Measurements from ENCODE around the gene ACAD10. TPM values are rescaled to one million over a fixed set of nuclear protein-coding genes. Genes with fewer than 3 reads are reported as not detected.
"Not testable (repeated sequence)": the region's sequence is repeated elsewhere in the genome, so short reads cannot be mapped to it uniquely, and the experiment has no call there.

ACAD10 gene
- total and polyA plus RNA-seq, 2 experiments from 2014 or later, result 33.6 to 46.8 TPM

GRCh38 chr12:111759271-111759670, 73.4 kb downstream of the ACAD10 start:
- Histone ChIP-seq H3K36me3 (peaks cover 2% of the 10 kb centered on the region), H3K4me1 (ENCODE audit: low read depth) (no peaks in the 10 kb centered on the region), H3K4me3 (no peak overlapping the region), H3K27me3 (no peaks in the 10 kb centered on the region), H3K9me3 (ENCODE audit: low read depth) (no peaks in the 10 kb centered on the region), H3K27ac (no peak overlapping the region)
- TF ChIP-seq CTCF (IDR thresholded peaks at IDR 0.05; ENCODE audit: low read depth, low read length), result no peak
- no peak for DNase-seq (ENCODE audit: low read depth in 1 of 2, low spot score in 1 of 2)

- TF ChIP-seq CTCF (IDR thresholded peaks at IDR 0.05; ENCODE audit: low read depth, low read length), result no peak
- no peak overlapping the region for H3K27ac ChIP-seq
- no peaks in the 10 kb centered on the region for H3K27me3 ChIP-seq
- H3K9me3 ChIP-seq (ENCODE audit: low read depth), result no peaks in the 10 kb centered on the region
- no peak overlapping the region for H3K4me3 ChIP-seq
- no peaks in the 10 kb centered on the region for H3K4me1 ChIP-seq (ENCODE audit: low read depth)
- no peak for DNase-seq (ENCODE audit: low read depth in 1 of 2, low spot score in 1 of 2)
- peaks cover 2% of the 10 kb centered on the region for H3K36me3 ChIP-seq
Observed at GRCh38 chr12:111759991-111760390, 74.1 kb downstream of the ACAD10 start.

GRCh38 chr12:111761099-111761498, 75.2 kb downstream of the ACAD10 start:
- DNase-seq (ENCODE audit: low read depth in 1 of 2, low spot score in 1 of 2), result no peak
- no peak for TF ChIP-seq CTCF (IDR thresholded peaks at IDR 0.05; ENCODE audit: low read depth, low read length)
- H3K36me3 ChIP-seq, result no peaks in the 10 kb centered on the region
- H3K9me3 ChIP-seq (ENCODE audit: low read depth), result no peaks in the 10 kb centered on the region
- H3K27ac ChIP-seq, result no peak overlapping the region
- no peak overlapping the region for H3K4me3 ChIP-seq
- H3K27me3 ChIP-seq, result no peaks in the 10 kb centered on the region
- H3K4me1 ChIP-seq (ENCODE audit: low read depth), result no peaks in the 10 kb centered on the region

- Histone ChIP-seq H3K27me3 (no peaks in the 10 kb centered on the region), H3K36me3 (no peaks in the 10 kb centered on the region), H3K4me1 (ENCODE audit: low read depth) (no peaks in the 10 kb centered on the region), H3K4me3 (no peak overlapping the region), H3K27ac (no peak overlapping the region), H3K9me3 (ENCODE audit: low read depth) (no peaks in the 10 kb centered on the region)
- DNase-seq (ENCODE audit: low read depth in 1 of 2, low spot score in 1 of 2), result no peak
- TF ChIP-seq CTCF (IDR thresholded peaks at IDR 0.05; ENCODE audit: low read depth, low read length), result no peak
Observed at GRCh38 chr12:111761706-111762105, 75.9 kb downstream of the ACAD10 start.

GRCh38 chr12:111763552-111763951, 77.7 kb downstream of the ACAD10 start:
- H3K27ac ChIP-seq; H3K27me3 ChIP-seq; H3K9me3 ChIP-seq (ENCODE audit: low read depth); DNase-seq (ENCODE audit: low read depth in 1 of 2, low spot score in 1 of 2); H3K4me3 ChIP-seq; H3K36me3 ChIP-seq; H3K4me1 ChIP-seq (ENCODE audit: low read depth): not testable (repeated sequence)

DNA sequence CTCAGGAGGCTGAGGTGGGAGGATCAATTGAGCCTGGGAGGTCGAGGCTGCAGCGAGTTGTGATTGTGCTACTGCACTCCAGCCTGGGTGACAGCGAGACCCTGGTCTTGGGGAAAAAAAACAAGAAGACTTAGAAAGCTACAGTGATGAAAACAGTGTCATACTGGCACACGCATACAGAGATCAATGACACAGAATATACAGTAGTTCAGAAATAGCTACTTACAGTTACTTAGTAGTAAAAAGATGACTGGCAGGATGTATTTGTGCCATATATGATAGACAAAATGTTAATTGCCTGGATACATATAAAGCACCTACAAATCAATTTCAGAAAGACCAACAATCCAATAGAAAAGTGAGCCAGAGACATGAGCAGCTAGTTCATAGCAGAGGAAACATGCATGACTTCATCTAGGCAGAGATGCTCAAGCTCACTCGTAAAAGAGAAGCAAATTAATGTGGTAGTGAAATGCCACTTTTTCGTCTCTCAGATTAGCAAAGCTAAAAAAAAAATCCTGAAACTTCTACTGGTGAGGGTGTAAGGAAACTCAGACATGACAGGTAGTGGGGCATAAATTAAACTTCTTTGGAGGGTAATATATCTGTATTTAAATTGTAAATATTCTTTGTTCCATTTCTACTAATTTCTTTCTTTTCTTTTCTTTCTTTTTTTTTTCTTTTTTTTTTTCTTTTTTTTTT, 78.4 kb downstream of the ACAD10 start:
- no peak overlapping the region for H3K27ac ChIP-seq
- no peak for TF ChIP-seq CTCF (IDR thresholded peaks at IDR 0.05; ENCODE audit: low read depth, low read length)

More for the DNA sequence above, 78.4 kb downstream of the ACAD10 start:
- no peaks in the 10 kb centered on the region for H3K9me3 ChIP-seq (ENCODE audit: low read depth)
- peaks cover 6% of the 10 kb centered on the region for H3K4me1 ChIP-seq (ENCODE audit: low read depth)
- no peak overlapping the region for H3K4me3 ChIP-seq
- DNase-seq (ENCODE audit: low read depth in 1 of 2, low spot score in 1 of 2), result no peak
- no peaks in the 10 kb centered on the region for H3K36me3 ChIP-seq
- H3K27me3 ChIP-seq, result no peaks in the 10 kb centered on the region

Measured in cardiac muscle cell (in vitro differentiated cells and primary cell).